Medulla oblongata (tissue), 1 donor: ENCODE results near the gene LDLRAD4.

Experiments
- DNase-seq: peaks from one replicate; pipeline ENCODE4 v3.0.0-alpha.2; 2015; ENCODE audit errors: extremely low spot score

LDLRAD4 gene

GRCh38 chr18:13570856-13571495 lies 352.4 kb downstream of the LDLRAD4 start:
- no peak for DNase-seq

GRCh38 chr18:13572148-13572547 lies 353.6 kb downstream of the LDLRAD4 start:
- DNase-seq: no peak

- DNase-seq: no peak
Observed at GRCh38 chr18:13572721-13573120, 354.2 kb downstream of the LDLRAD4 start.

- DNase-seq: no peak
Observed at GRCh38 chr18:13573750-13574149, 355.2 kb downstream of the LDLRAD4 start.

- DNase-seq: no peak
Observed at GRCh38 chr18:13574355-13574754, 355.8 kb downstream of the LDLRAD4 start.

- no peak for DNase-seq
Observed at GRCh38 chr18:13574761-13575160, 356.2 kb downstream of the LDLRAD4 start.

- no peak for DNase-seq
Observed at GRCh38 chr18:13576598-13576997, 358.0 kb downstream of the LDLRAD4 start.

GRCh38 chr18:13577091-13577697 lies 358.6 kb downstream of the LDLRAD4 start:
- DNase-seq: peak; percentile 75

- no peak for DNase-seq
Observed at GRCh38 chr18:13577781-13578180, 359.2 kb downstream of the LDLRAD4 start.

- DNase-seq: no peak
Observed at GRCh38 chr18:13578400-13578799, 359.8 kb downstream of the LDLRAD4 start.

- no peak for DNase-seq
Observed at GRCh38 chr18:13579874-13580273, 361.3 kb downstream of the LDLRAD4 start.

- DNase-seq: no peak
Observed at GRCh38 chr18:13580351-13580750, 361.8 kb downstream of the LDLRAD4 start.

GRCh38 chr18:13580991-13581390 lies 362.4 kb downstream of the LDLRAD4 start:
- peak; percentile 64 for DNase-seq

GRCh38 chr18:13581496-13582177 lies 363.1 kb downstream of the LDLRAD4 start:
- DNase-seq: no peak

GRCh38 chr18:13582178-13582670 lies 363.7 kb downstream of the LDLRAD4 start:
- peak; percentile 59 for DNase-seq

- no peak for DNase-seq
Observed at GRCh38 chr18:13583576-13584550, 365.3 kb downstream of the LDLRAD4 start.

GRCh38 chr18:13584825-13585224 lies 366.3 kb downstream of the LDLRAD4 start:
- no peak for DNase-seq

GRCh38 chr18:13585379-13586153 lies 367.0 kb downstream of the LDLRAD4 start:
- no peak for DNase-seq

GRCh38 chr18:13587001-13587400 lies 368.4 kb downstream of the LDLRAD4 start:
- DNase-seq: no peak

GRCh38 chr18:13587477-13587876 lies 368.9 kb downstream of the LDLRAD4 start:
- no peak for DNase-seq

GRCh38 chr18:13587937-13588336 lies 369.4 kb downstream of the LDLRAD4 start:
- no peak for DNase-seq
